Measurements from ENCODE around the gene TICRR.

Gene TICRR

GRCh38 chr15:89662893-89663626 lies 87.8 kb downstream of the TICRR start:
- Histone ChIP-seq H3K4me2 (ENCODE audit: low read length) (no peak overlapping the region), H3K9me3 (ENCODE audit: control insufficient read depth, low read length) (no peaks in the 10 kb centered on the region), H2AFZ (no peak overlapping the region), H3K4me1 (peaks cover 4% of the 10 kb centered on the region), H3K36me3 (ENCODE audit: control insufficient read depth, insufficient read depth, low read length) (no peaks in the 10 kb centered on the region), H3K27ac (no peak overlapping the region), H3K79me2 (no peaks in the 10 kb centered on the region), H3K27me3 (ENCODE audit: control insufficient read depth, insufficient read depth, low read length) (no peaks in the 10 kb centered on the region), H3K9ac (no peak overlapping the region), H3K4me3 (ENCODE audit: low read depth, low read length) (no peak overlapping the region)
- no peak for TF ChIP-seq CTCF (IDR thresholded peaks at IDR 0.05)

GRCh38 chr15:89664441-89665350 lies 89.4 kb downstream of the TICRR start:
- H3K4me1 ChIP-seq = peaks cover 4% of the 10 kb centered on the region
- H3K4me2 ChIP-seq (ENCODE audit: low read length) = peak overlapping the region; percentile 19
- no peaks in the 10 kb centered on the region for H3K27me3 ChIP-seq (ENCODE audit: control insufficient read depth, insufficient read depth, low read length)
- no peaks in the 10 kb centered on the region for H3K36me3 ChIP-seq (ENCODE audit: control insufficient read depth, insufficient read depth, low read length)
- peak overlapping the region; percentile 90 for H2AFZ ChIP-seq
- H3K27ac ChIP-seq = no peak overlapping the region
- no peaks in the 10 kb centered on the region for H3K79me2 ChIP-seq
- H3K9me3 ChIP-seq (ENCODE audit: control insufficient read depth, low read length) = no peaks in the 10 kb centered on the region
- H3K9ac ChIP-seq = no peak overlapping the region
- TF ChIP-seq CTCF (IDR thresholded peaks at IDR 0.05) = no peak
- H3K4me3 ChIP-seq (ENCODE audit: low read depth, low read length) = no peak overlapping the region

- H3K27me3 ChIP-seq (ENCODE audit: control insufficient read depth, insufficient read depth, low read length) = no peaks in the 10 kb centered on the region
Measured at GRCh38 chr15:89665449-89666181, 90.3 kb downstream of the TICRR start.

More at GRCh38 chr15:89665449-89666181, 90.3 kb downstream of the TICRR start:
- no peak overlapping the region for H3K9ac ChIP-seq
- H3K4me2 ChIP-seq (ENCODE audit: low read length) = no peak overlapping the region
- H3K4me1 ChIP-seq = peaks cover 4% of the 10 kb centered on the region
- H3K4me3 ChIP-seq (ENCODE audit: low read depth, low read length) = no peak overlapping the region
- H3K36me3 ChIP-seq (ENCODE audit: control insufficient read depth, insufficient read depth, low read length) = no peaks in the 10 kb centered on the region
- H3K9me3 ChIP-seq (ENCODE audit: control insufficient read depth, low read length) = no peaks in the 10 kb centered on the region
- no peaks in the 10 kb centered on the region for H3K79me2 ChIP-seq
- peak overlapping the region; percentile 70 for H3K27ac ChIP-seq
- peak overlapping the region; percentile 90 for H2AFZ ChIP-seq
- no peak for TF ChIP-seq CTCF (IDR thresholded peaks at IDR 0.05)

All from parathyroid adenoma (tissue), 2 donors.